Stimulated activated CD8-positive, alpha-beta memory T cell treated with anti-CD3 and anti-CD28 coated beads, Interleukin-4, amount 100 ng/mL, for 1 hour (primary cell): ENCODE measurements around the gene DYRK1A.

ENCODE experiments used
- DNase-seq, 2 donors: peaks; one replicate each; pipeline ENCODE4 v3.0.0-alpha.2; 2020; ENCODE audit warnings: low read depth in 2 of 2, low spot score in 1 of 2

DYRK1A gene

GRCh38 chr21:37447288-37447936, 80.8 kb downstream of the DYRK1A start:
- no peak for DNase-seq

GRCh38 chr21:37449302-37449937, 82.8 kb downstream of the DYRK1A start:
- DNase-seq: no peak

DNA sequence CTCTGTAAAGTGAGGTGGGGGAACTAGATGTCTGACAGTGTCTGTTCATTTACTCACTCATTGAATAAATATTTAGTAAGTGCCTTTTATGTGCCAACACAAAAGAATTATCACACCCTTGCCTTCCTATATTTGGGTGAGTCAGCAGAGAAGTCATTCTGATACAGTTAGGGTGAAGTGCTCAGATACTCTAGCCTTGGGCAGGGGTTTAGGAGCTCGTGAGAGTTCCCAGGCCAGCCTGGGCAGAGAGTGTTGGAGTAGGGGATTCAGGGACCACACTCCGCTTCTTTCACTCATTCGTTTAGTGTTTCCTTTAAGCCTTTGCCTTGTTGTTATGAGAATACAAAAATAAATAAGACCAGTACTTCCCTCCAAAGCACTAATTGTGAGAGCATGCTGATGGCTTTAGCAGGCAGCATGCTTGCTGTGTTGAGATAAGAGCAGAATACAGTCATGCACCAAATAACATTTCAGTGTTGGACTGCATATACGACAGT, 83.9 kb downstream of the DYRK1A start:
- no peak for DNase-seq

GRCh38 chr21:37451446-37451845, 84.9 kb downstream of the DYRK1A start:
- no peak for DNase-seq

GRCh38 chr21:37452227-37452626, 85.7 kb downstream of the DYRK1A start:
- DNase-seq: no peak

- DNase-seq: no peak
These were observed 86.8 kb downstream of the DYRK1A start for GRCh38 chr21:37453350-37453749.

GRCh38 chr21:37454869-37455503, 88.4 kb downstream of the DYRK1A start:
- no peak for DNase-seq

- no peak for DNase-seq
These were observed 88.9 kb downstream of the DYRK1A start for GRCh38 chr21:37455504-37455911.

DNA sequence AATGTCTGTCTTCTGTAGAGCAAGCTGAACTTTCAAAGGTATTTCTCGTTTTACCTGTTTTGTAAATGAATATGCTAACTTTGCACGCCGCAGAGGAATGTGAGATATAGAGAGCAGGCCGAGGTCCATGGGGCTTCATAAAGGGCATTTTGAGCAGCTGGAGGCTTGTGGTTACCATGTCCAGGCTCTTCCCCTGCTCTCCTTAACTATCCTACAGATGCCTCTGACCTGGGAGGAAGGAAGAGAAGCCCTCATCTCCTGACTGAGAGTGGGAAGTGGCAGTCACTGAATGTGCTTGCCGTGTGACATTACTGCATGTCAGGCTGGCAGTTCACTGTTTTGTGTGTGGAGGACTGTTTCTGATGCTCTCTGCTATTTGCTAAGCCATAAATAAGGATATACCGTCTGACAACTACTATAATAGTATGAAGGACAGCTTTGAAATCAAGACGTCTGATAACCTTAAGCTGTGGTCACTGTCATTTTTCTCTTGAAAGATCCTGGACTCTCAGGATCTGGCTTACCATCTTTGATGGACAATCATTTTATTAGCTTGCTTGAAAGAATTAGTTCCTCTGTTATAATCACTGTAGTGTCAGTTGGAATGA, 92.2 kb downstream of the DYRK1A start:
- DNase-seq: no peak

DNA sequence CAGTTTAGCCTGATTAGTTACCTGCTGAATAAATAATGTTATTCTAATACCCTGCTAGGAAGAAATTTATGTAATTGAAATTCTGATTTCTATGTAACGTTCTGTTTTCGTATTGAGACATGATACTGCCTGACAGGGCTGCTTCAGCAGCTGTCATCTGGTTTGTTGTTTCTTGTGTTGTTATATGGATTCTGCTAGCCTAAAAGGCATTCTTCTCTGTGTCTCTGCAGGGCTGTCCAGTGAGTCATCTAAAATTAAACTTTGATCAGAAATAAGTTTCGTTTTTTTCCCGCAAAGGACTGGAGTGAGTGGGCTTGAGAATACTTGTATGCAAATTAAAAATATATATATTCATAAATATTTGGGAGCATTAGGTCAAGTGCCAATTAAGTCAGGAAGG, 93.0 kb downstream of the DYRK1A start:
- no peak for DNase-seq

DNA sequence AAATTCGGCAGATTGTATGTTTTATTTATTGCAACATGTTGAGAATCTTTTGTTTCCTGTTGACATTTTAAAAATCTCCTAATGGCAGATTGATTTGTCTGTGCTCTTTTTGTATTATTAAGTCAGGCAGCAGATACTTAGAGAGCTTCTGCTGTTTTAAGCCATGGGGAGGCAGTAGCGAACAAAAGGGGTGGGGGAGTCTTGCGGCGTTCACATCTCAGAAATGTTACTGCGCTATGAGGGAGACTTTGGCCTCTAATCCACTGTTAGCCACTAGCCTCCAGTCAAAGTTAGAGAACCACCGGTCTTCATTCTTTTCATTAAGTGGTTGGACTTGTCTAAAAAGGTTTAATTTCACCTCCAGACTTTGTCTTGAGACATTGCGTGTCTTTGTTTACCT, 93.6 kb downstream of the DYRK1A start:
- no peak for DNase-seq

DNA sequence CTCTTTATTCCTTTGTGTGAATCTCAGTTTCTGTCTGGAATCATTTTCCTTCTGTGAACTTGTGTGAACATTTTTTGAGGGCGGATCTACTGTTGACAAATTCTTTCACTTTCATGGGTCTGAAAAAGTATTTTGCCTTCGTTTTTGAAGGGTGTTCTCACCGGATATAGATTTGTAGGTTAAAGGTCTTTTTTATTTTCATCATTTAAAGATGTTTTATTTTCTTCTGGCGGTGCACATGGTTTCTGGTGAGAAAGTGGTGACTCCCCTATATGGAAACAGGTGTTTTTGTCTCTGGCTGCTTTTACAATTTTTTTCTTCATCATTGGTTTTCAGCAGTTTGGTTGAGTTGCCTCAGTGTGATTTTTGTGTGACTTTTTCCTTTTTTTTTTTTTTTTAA, 94.9 kb downstream of the DYRK1A start:
- no peak for DNase-seq

DNA sequence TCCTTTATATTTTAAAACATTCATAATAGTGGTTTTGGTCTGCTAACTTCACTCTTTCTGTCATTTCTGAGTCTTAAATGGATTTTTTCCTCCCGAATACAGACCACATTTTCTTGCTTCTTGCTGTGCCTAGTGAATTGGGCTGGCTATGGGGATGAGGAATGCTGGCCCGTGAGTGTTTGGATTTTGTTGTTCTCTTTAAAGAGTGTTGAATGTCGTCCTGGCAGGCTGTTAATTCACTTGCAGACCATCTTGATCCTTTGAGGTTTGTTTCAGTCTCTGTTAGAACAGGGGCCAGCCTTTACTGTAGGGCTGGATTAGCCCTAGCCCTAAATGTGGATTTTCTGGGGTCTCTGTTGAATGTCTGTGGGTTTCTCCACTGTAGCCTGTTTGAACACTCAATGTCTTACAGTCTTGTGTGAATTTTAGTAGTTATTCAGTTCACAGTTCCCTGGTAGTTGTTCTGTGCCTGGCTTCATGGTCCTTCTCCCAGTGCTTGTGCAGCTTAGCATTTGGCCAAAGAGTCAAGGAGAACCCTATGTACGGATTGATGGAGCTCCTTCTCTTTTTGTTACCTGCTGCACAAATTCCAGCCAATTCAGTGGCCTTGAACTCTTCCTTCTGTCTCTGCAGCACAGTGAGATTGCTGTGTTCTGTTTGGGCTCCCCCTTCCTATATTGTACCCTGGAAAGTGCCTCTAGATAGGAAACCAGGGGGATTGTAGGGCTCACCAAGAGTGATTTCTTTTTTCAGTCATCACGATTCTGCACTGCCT, 95.7 kb downstream of the DYRK1A start:
- DNase-seq: no peak

DNA sequence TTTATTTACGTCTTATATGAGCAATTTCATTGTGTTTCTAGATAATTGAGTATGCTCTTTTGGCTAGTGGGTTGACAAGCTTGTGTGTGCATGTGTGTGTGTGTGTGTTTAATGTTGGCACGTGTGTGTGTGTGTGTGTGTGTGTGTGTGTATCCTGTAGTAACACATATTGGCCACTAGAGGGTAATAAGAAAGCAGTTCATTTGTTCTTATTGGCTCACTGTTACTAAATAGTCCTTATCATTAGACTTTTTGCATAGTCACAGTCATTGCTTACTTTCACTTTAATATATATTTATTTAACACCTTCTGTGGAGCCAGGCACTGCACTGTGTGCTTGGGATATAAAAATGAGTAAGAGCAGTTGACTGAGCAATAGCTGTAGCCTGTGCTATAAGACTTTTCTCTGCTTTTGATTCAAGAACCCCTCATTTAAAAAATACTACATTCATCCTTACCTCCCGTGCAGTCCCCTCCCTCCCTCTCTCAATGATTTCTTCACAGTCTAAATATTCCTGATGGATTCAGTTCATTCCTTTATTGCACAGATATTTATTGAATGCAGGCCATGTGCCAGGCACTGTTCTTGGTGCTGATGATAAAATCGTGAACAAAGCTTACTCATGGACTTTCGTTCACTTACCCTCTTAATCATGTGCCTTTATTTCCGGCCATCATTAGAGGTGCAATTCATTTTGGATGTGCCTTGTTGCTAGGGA, 96.7 kb downstream of the DYRK1A start:
- DNase-seq: no peak

DNA sequence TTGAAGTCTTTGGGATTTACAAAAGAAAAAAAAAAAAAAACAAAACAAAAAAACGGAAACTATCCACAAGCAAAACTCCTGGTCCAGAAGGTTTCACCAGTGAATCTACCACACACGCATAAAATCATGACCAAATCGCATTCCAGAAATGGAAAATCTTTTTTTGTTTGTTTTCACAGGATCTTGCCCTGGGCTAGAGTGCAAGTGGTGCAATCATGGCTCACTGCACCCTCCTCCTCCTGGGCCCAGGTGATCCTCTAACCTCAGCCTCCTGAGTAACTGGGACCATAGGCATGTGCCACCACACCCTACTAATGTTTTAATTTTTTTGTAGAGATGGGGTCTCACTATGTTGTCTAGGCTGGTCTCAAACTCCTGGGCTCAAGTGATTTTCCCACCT, 100.5 kb downstream of the DYRK1A start:
- no peak for DNase-seq

DNA sequence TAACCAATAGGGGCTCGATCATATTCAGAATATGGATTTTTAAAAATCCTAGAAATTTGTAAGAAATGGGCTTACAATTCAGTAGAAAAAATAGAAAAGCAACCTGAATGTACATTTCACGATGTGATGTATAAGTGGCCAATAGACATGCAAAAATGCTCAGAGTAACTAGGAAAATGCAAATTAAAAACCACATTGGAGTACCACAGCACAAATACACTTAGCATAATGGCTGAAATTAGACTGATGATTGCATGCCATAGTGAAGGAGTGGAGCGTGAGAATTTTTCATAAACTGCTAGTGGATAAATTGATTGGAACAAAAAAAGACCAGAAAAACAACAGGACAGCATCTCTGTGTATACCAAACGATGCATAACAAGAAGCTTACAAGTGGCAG, 102.3 kb downstream of the DYRK1A start:
- DNase-seq: no peak

- DNase-seq: no peak
These were observed 102.9 kb downstream of the DYRK1A start for GRCh38 chr21:37469441-37469840.

- no peak for DNase-seq
These were observed 106.0 kb downstream of the DYRK1A start for GRCh38 chr21:37472581-37472980.

GRCh38 chr21:37473491-37473890, 106.9 kb downstream of the DYRK1A start:
- DNase-seq: no peak

DNA sequence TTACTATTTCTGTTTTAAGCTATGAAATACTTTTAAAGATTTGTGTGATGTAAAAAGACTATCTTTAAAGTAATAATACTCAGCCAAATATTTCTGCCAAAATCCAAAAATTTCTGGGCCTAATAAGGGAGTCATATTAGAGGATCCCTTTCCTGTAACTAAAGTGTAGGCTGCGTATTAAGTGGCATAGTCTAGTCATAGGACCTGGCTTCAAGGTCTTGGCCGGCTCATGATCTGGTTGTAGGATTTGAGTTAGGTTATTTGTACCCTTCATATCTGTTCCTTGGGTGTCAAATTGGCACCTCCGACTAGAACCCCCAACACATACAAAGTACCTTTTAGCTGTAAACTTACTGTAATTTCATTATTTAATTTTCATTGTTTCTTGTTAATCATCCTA, 107.8 kb downstream of the DYRK1A start:
- DNase-seq: no peak
